Mammary epithelial cell (primary cell): ENCODE measurements around the gene ZNF467.

ENCODE experiments used
- EZH2 ChIP-seq: IDR thresholded peaks from 2 replicates; pipeline ENCODE4 v1.6.1; 2012; ENCODE audit warnings: low read length, inconsistent platforms, borderline replicate concordance
- TF ChIP-seq, protein P1 (sequence below), 2 donors: IDR thresholded peaks in 1 of 2; conservative IDR thresholded peaks in 1 of 2; 2 replicates each; pipeline ENCODE4 v1.5.1; 2011 to 2012; ENCODE audit warnings: inconsistent platforms in 2 of 2, low read length in 2 of 2, mild to moderate bottlenecking in 2 of 2, control low read depth in 1 of 2, low read depth in 1 of 2; ENCODE audit not compliant: insufficient read depth in 1 of 2; ENCODE audit errors: extremely low read depth in 1 of 2

DNA sequence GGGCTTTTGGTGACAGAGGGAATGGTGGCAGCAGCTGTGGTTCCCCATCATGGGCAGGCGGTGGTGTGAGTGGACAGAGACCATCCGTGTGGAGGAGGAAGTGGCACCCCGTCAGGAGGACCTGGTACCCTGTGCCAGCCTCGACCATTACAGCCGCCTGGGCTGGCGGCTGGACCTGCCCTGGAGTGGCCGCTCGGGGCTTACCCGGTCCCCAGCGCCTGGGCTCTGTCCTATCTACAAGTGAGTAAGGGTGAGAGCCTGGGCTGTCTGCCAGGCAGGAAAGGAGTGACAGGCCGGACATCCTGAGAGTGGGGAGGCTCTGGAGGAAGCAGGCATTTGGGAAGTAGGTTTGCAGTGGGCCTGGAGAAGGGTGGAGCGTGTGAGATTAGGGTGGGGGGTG is 2.9 kb upstream of the ZNF467 start:
- TF ChIP-seq, protein P1, sequence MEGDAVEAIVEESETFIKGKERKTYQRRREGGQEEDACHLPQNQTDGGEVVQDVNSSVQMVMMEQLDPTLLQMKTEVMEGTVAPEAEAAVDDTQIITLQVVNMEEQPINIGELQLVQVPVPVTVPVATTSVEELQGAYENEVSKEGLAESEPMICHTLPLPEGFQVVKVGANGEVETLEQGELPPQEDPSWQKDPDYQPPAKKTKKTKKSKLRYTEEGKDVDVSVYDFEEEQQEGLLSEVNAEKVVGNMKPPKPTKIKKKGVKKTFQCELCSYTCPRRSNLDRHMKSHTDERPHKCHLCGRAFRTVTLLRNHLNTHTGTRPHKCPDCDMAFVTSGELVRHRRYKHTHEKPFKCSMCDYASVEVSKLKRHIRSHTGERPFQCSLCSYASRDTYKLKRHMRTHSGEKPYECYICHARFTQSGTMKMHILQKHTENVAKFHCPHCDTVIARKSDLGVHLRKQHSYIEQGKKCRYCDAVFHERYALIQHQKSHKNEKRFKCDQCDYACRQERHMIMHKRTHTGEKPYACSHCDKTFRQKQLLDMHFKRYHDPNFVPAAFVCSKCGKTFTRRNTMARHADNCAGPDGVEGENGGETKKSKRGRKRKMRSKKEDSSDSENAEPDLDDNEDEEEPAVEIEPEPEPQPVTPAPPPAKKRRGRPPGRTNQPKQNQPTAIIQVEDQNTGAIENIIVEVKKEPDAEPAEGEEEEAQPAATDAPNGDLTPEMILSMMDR (conservative IDR thresholded peaks at IDR 0.05 in 1 of 2, IDR thresholded peaks at IDR 0.05 in 1 of 2; ENCODE audit: extremely low read depth in 1 of 2, insufficient read depth in 1 of 2, low read depth in 1 of 2, low read length in 2 of 2), result no peak
- no peak for TF ChIP-seq EZH2
